GM10266 (cell line): ENCODE data around the gene KCNN3.

Source experiments
- DNase-seq: peaks from one replicate; pipeline ENCODE4 v3.0.0; 2012; ENCODE audit errors: extremely low spot score
- CTCF ChIP-seq: IDR thresholded peaks from 2 replicates; pipeline ENCODE4 v1.5.1; 2012; ENCODE audit warnings: mild to moderate bottlenecking, low read depth; ENCODE audit not compliant: control insufficient read depth, insufficient read depth; ENCODE audit errors: missing control alignments

The KCNN3 gene

GRCh38 chr1:154839691-154840090 lies 30.4 kb downstream of the KCNN3 start:
- no peak for DNase-seq
- no peak for TF ChIP-seq CTCF

- DNase-seq, result no peak
- TF ChIP-seq CTCF, result no peak
Observed at GRCh38 chr1:154838988-154839387, 31.1 kb downstream of the KCNN3 start.

GRCh38 chr1:154838461-154838860 lies 31.6 kb downstream of the KCNN3 start:
- DNase-seq, result no peak
- TF ChIP-seq CTCF, result no peak

GRCh38 chr1:154837672-154838171 lies 32.4 kb downstream of the KCNN3 start:
- DNase-seq, result peak; percentile 41
- no peak for TF ChIP-seq CTCF

GRCh38 chr1:154837034-154837671 lies 32.9 kb downstream of the KCNN3 start:
- no peak for TF ChIP-seq CTCF
- no peak for DNase-seq

- no peak for DNase-seq
- TF ChIP-seq CTCF, result no peak
Observed at GRCh38 chr1:154835531-154836324, 34.4 kb downstream of the KCNN3 start.

- no peak for TF ChIP-seq CTCF
- no peak for DNase-seq
Observed at GRCh38 chr1:154833841-154834240, 36.2 kb downstream of the KCNN3 start.
